Astrocyte of the cerebellum (primary cell): ENCODE measurements around the gene XRCC3.

Experiments
- DNase-seq: peaks from one replicate; pipeline ENCODE4 v3.0.0-alpha.2; 2011; ENCODE audit warnings: low read depth
- H3K4me3 ChIP-seq: 2 replicates; pipeline ENCODE4 v1.5.1; 2011; ENCODE audit warnings: mild to moderate bottlenecking, low read depth, low read length, moderate library complexity
- in situ Hi-C: cut with HindIII; loops from 2 replicates; pipeline ENCODE4 v1.10.0; 2017; ENCODE audit warnings: low sequenced_read_pairs
- TF ChIP-seq, protein P1 (sequence below): IDR thresholded peaks from 2 replicates; pipeline ENCODE4 v1.5.1; 2012; ENCODE audit warnings: low read length, low read depth, moderate library complexity, mild to moderate bottlenecking; ENCODE audit errors: missing control alignments

XRCC3 gene

GRCh38 chr14:103731481-103731880 lies 16.2 kb upstream of the XRCC3 start:
- in situ Hi-C loops, result no loop called here
- DNase-seq, result no peak
- TF ChIP-seq, protein P1, sequence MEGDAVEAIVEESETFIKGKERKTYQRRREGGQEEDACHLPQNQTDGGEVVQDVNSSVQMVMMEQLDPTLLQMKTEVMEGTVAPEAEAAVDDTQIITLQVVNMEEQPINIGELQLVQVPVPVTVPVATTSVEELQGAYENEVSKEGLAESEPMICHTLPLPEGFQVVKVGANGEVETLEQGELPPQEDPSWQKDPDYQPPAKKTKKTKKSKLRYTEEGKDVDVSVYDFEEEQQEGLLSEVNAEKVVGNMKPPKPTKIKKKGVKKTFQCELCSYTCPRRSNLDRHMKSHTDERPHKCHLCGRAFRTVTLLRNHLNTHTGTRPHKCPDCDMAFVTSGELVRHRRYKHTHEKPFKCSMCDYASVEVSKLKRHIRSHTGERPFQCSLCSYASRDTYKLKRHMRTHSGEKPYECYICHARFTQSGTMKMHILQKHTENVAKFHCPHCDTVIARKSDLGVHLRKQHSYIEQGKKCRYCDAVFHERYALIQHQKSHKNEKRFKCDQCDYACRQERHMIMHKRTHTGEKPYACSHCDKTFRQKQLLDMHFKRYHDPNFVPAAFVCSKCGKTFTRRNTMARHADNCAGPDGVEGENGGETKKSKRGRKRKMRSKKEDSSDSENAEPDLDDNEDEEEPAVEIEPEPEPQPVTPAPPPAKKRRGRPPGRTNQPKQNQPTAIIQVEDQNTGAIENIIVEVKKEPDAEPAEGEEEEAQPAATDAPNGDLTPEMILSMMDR, result no peak
- H3K4me3 ChIP-seq, result no peak overlapping the region

- DNase-seq, result no peak
- H3K4me3 ChIP-seq, result no peak overlapping the region
- in situ Hi-C loops, result no loop called here
- TF ChIP-seq, protein P1, result peak; percentile 11
These were observed 15.3 kb upstream of the XRCC3 start for GRCh38 chr14:103730490-103731035.

GRCh38 chr14:103729496-103730448 lies 14.5 kb upstream of the XRCC3 start:
- no peak for DNase-seq
- in situ Hi-C loops, result no loop called here
- H3K4me3 ChIP-seq, result no peak overlapping the region
- TF ChIP-seq, protein P1, result no peak

DNA sequence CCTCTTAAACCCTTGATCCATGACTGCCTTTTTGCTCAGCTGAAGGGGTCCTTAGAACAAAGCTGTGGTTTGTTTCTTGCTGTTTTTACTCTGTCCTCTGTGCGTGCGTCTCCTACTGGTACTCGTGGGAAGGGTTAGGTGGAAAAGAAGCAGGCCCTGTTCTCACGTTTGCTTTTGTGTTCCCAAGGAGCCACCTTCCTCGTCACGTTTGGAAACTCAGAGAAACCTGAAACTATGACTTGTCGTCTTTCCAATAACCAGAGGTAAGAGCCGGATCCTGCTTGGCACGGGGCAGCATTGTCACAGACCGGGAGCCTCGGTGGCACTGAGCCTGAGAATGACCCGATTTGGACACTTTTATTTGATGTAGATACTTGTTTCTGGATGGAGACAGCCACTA lies 13.5 kb upstream of the XRCC3 start:
- no peak for DNase-seq
- TF ChIP-seq, protein P1, result no peak
- H3K4me3 ChIP-seq, result no peak overlapping the region
- in situ Hi-C loops, result no loop called here

DNA sequence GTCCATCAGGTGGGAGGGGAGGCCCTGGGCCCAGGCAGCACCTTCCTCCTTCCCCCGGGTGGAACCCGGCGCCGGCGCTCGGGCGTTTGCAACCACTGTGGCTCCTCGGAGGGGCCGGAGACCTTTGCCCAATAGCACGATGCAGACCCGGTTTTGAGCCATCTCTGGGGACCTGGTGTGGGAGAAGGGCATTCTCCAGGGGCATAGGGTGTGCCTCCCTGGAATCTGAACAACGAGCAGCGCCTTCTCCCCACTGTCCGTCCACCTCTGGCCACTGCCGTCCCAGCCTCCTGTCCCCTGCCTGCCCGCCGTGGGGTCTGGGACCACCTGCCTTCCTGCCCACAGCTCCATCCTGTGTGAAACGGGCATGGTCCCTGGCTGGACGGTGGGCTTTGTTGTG lies 12.9 kb upstream of the XRCC3 start:
- no peak overlapping the region for H3K4me3 ChIP-seq
- DNase-seq, result no peak
- in situ Hi-C loops, result no loop called here
- TF ChIP-seq, protein P1, result no peak

GRCh38 chr14:103727313-103727980 lies 12.2 kb upstream of the XRCC3 start:
- in situ Hi-C loops, result no loop called here
- TF ChIP-seq, protein P1, result no peak
- DNase-seq, result no peak
- no peak overlapping the region for H3K4me3 ChIP-seq
